B cell (primary cell): ENCODE measurements around the gene OPN4.

Experiments
- CTCF ChIP-seq: fragments of 200-600 bp; IDR thresholded peaks from one replicate; pipeline ENCODE4 v1.8.0; 2022; ENCODE audit warnings: antibody characterized with exemption, mild to moderate bottlenecking
- EZH2 ChIP-seq: IDR thresholded peaks from 2 replicates; pipeline ENCODE4 v1.6.1; 2012; ENCODE audit warnings: borderline replicate concordance, low read depth, mild to moderate bottlenecking, moderate library complexity, low read length; ENCODE audit not compliant: insufficient read depth, poor library complexity, severe bottlenecking

GRCh38 chr10:86632951-86633350, 21.4 kb upstream of the OPN4 start:
- TF ChIP-seq CTCF: no peak
- TF ChIP-seq EZH2: no peak
